ENCODE data around the gene PIGH.

- TF ChIP-seq POLR2A (IDR thresholded peaks at IDR 0.05) (no peak), CTCF (IDR thresholded peaks at IDR 0.05) (no peak)
These were observed 20.4 kb downstream of the PIGH start for GRCh38 chr14:67579636-67580035.
